Measurements from ENCODE around the gene PHLDB2. TPM values are rescaled to one million over a fixed set of nuclear protein-coding genes. Genes with fewer than 3 reads are reported as not detected.

PHLDB2 gene
- total RNA-seq, 4 donors from 2014 or later: 63.6 to 154 (median 107) TPM

- intact Hi-C loops (cut with DNase I): no loop called here
- DNase-seq (ENCODE audit: extremely low spot score): no peak
- Histone ChIP-seq H3K36me3 (peaks cover 3 to 37% (median 25%) of the 10 kb centered on the region in 4 donors), H3K27ac (replicated peaks in 1 of 4) (no peak overlapping the region), H3K4me1 (peaks cover 0 to 9% (median 2%) of the 10 kb centered on the region in 4 donors), H3K4me3 (no peak overlapping the region), H3K27me3 (no peaks in the 10 kb centered on the region), H3K9me3 (no peaks in the 10 kb centered on the region)
- WGBS: 72% methylated on average over 3 of the region's 3 CpGs
- TF ChIP-seq POLR2A (IDR thresholded peaks at IDR 0.05; ENCODE audit: low read depth) (no peak), EP300 (IDR thresholded peaks at IDR 0.05) (no peak), CTCF (IDR thresholded peaks at IDR 0.05) (no peak), POLR2AphosphoS5 (IDR thresholded peaks at IDR 0.05) (no peak)
These were observed 102.5 kb downstream of the PHLDB2 start for GRCh38 chr3:111961461-111962164.

GRCh38 chr3:111963424-111963823 lies 104.4 kb downstream of the PHLDB2 start:
- H3K27ac ChIP-seq (replicated peaks in 1 of 4): peak overlapping the region in 1 of 4 donors; percentile 17
- TF ChIP-seq POLR2AphosphoS5 (IDR thresholded peaks at IDR 0.05) (no peak), POLR2A (IDR thresholded peaks at IDR 0.05; ENCODE audit: low read depth) (no peak), EP300 (IDR thresholded peaks at IDR 0.05) (no peak), CTCF (IDR thresholded peaks at IDR 0.05) (no peak)
- no peaks in the 10 kb centered on the region for H3K9me3 ChIP-seq
- no peaks in the 10 kb centered on the region for H3K27me3 ChIP-seq
- no peak for DNase-seq (ENCODE audit: extremely low spot score)
- intact Hi-C loops (cut with DNase I): no loop called here
- no peak overlapping the region for H3K4me3 ChIP-seq
- peaks cover 3 to 37% (median 25%) of the 10 kb centered on the region in 4 donors for H3K36me3 ChIP-seq
- H3K4me1 ChIP-seq: peaks cover 12 to 20% (median 16%) of the 10 kb centered on the region in 4 donors
- WGBS: 50% methylated on average over 1 of the region's 1 CpG

- DNase-seq (ENCODE audit: extremely low spot score): no peak
- peaks cover 12 to 28% (median 25%) of the 10 kb centered on the region in 4 donors for H3K4me1 ChIP-seq
- WGBS: 76% methylated on average over 2 of the region's 2 CpGs
- no peak overlapping the region for H3K27ac ChIP-seq (replicated peaks in 1 of 4)
- H3K4me3 ChIP-seq: no peak overlapping the region
- intact Hi-C loops (cut with DNase I): no loop called here
- H3K9me3 ChIP-seq: no peaks in the 10 kb centered on the region
- no peaks in the 10 kb centered on the region for H3K27me3 ChIP-seq
- peaks cover 0 to 35% (median 21%) of the 10 kb centered on the region in 4 donors for H3K36me3 ChIP-seq
- TF ChIP-seq CTCF (IDR thresholded peaks at IDR 0.05) (no peak), POLR2A (IDR thresholded peaks at IDR 0.05; ENCODE audit: low read depth) (no peak), EP300 (IDR thresholded peaks at IDR 0.05) (no peak), POLR2AphosphoS5 (IDR thresholded peaks at IDR 0.05) (no peak)
These were observed 106.4 kb downstream of the PHLDB2 start for GRCh38 chr3:111965484-111965883.

GRCh38 chr3:111967068-111967467 lies 108.0 kb downstream of the PHLDB2 start:
- intact Hi-C loops (cut with DNase I): loop anchor here (2.0 kb wide), 1 partner anchor 106 kb away; no protein-coding TSS in a partner anchor
- WGBS: 20% methylated on average over 3 of the region's 3 CpGs
- Histone ChIP-seq H3K27me3 (no peaks in the 10 kb centered on the region), H3K36me3 (peaks cover 0 to 44% (median 20%) of the 10 kb centered on the region in 4 donors), H3K4me3 (no peak overlapping the region), H3K27ac (replicated peaks in 1 of 4) (peak overlapping the region; percentile 38 to 67 (median 48)), H3K9me3 (no peaks in the 10 kb centered on the region), H3K4me1 (peaks cover 18 to 28% (median 25%) of the 10 kb centered on the region in 4 donors)
- TF ChIP-seq EP300 (IDR thresholded peaks at IDR 0.05): no peak
- TF ChIP-seq POLR2A (IDR thresholded peaks at IDR 0.05; ENCODE audit: low read depth): no peak
- no peak for TF ChIP-seq POLR2AphosphoS5 (IDR thresholded peaks at IDR 0.05)
- no peak for TF ChIP-seq CTCF (IDR thresholded peaks at IDR 0.05)
- no peak for DNase-seq (ENCODE audit: extremely low spot score)

All from esophagus muscularis mucosa (tissue), 4 donors.